ENCODE results near the gene KCNC1.

KCNC1 gene

GRCh38 chr11:17735818-17736578, 1.4 kb downstream of the KCNC1 start:
- no peak overlapping the region for H3K27ac ChIP-seq
- DNase-seq (ENCODE audit: low read depth, low spot score), result no peak

- no peak overlapping the region for H3K27ac ChIP-seq
Observed at GRCh38 chr11:17736579-17736893, 2.0 kb downstream of the KCNC1 start.

DNA sequence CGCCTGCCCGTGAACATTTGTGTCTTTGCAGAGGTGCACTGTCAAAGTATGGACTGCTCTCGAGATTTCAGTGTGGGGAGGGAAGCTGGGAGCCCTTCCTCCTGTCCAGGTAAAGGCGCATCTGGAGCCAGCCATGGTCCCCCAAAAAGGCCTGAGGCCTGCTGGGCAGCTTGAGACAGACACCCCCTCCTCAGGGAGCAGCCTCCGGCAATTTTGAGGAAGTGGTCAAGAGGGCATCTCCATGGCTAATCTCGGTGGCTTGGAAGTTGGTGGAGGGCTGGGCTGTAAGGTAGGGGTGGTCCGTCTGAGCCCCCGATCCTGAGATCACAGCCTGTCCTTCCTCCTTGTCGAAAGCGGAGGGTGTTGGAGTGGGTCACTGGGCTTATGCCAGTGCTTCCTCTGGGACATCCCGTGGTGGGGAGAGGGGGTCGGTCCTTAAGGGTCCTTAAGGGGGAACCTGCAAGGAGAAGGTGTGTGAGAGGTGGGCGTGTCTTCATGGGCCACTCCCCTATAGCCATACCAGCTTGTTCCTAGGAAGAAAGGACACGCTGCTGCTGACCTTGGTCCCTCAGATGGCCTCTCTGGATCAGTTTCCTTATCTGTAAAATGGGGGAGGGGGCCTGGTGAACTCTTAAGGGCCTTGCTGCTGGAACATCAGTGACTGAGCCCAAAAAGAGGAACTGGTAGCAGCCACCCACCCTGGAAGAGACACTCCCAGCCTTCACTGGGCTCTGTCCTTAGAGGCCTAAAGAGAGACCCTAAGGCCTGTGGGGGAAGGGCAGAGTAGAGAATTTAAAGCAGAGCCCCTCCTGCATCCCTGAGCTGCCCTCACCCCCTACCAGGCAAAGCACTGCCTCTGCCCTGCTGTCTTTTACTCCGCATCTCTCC, 2.6 kb downstream of the KCNC1 start:
- DNase-seq (ENCODE audit: low read depth, low spot score), result no peak
- no peak overlapping the region for H3K27ac ChIP-seq

More at GRCh38 chr11:17736579-17736893, 2.0 kb downstream of the KCNC1 start:
- no peak for DNase-seq (ENCODE audit: low read depth, low spot score)

GRCh38 chr11:17738151-17738973, 3.8 kb downstream of the KCNC1 start:
- no peak overlapping the region for H3K27ac ChIP-seq
- no peak for DNase-seq (ENCODE audit: low read depth, low spot score)

GRCh38 chr11:17739945-17740338, 5.4 kb downstream of the KCNC1 start:
- H3K27ac ChIP-seq, result no peak overlapping the region
- no peak for DNase-seq (ENCODE audit: low read depth, low spot score)

DNA sequence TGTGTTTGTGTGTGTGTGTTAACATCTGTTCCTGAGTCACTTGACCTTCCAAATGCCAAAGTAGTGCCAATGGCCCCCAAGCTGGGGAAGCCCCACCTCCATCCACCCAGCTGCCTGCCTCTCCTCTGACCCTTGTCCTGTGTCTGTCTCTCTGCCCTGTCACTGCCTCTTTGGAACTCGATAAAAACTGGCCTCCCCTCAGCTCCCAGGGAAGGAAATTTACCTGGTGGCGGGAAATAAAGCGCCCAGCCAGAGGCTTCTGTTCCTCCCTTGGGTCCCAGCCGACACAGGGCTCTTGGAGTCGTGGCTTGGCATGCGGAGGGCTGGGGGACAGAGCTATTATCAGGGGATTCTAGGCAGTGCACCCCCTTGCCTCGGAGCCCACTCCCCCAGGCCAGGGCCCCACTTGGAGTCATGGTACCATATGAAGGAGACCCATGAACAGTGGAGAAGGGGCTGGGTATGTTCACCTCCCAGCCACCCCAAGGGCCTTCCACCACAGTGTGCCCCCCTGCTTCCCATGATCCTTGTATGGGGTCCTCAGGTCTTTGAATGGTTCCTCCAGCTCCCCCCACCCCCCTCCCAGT, 6.2 kb downstream of the KCNC1 start:
- no peak for DNase-seq (ENCODE audit: low read depth, low spot score)
- no peak overlapping the region for H3K27ac ChIP-seq

- no peak for DNase-seq (ENCODE audit: low read depth, low spot score)
- H3K27ac ChIP-seq, result no peak overlapping the region
Observed at GRCh38 chr11:17741487-17741886, 6.9 kb downstream of the KCNC1 start.

- H3K27ac ChIP-seq, result no peak overlapping the region
- no peak for DNase-seq (ENCODE audit: low read depth, low spot score)
Observed at GRCh38 chr11:17742019-17742418, 7.4 kb downstream of the KCNC1 start.

DNA sequence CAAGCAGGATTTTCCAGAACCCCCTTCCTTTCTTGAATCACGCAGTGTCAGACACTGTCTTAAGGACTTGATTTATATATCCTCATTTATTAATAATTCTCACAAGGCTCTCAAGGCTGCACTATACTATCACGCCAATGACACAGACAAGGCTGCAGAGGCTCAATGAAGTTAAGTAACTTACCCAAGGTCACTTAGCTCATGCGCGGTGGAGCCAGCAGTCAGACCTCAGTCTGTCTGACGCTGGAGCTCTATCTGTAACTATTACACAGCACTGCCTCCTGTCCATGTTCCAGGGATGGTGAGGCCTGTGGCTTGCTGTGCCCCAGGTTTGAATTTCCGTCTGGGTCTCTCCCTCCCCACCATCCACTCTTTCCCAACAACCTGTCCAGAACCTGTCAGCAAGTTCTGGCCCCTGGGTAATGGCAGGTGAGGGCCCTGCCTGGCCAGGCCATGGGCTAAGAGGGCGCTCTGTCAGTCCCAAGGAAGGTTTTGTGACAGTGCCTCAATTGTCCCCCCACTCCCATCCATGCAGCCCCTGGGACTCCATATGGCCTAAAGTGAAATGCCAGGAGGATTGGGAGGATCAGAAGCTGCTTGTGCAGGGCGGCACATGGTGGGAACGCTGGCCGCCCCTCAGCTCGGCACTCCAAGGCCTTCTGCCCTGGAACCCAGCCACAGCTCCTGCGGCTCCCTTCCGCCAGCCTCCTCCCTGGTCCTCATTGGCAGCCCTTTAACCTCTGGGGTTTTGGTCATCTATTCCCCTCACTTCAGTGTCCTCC, 8.6 kb downstream of the KCNC1 start:
- no peak overlapping the region for H3K27ac ChIP-seq
- DNase-seq (ENCODE audit: low read depth, low spot score), result no peak

GRCh38 chr11:17743808-17744119, 9.2 kb downstream of the KCNC1 start:
- H3K27ac ChIP-seq, result no peak overlapping the region
- no peak for DNase-seq (ENCODE audit: low read depth, low spot score)

DNA sequence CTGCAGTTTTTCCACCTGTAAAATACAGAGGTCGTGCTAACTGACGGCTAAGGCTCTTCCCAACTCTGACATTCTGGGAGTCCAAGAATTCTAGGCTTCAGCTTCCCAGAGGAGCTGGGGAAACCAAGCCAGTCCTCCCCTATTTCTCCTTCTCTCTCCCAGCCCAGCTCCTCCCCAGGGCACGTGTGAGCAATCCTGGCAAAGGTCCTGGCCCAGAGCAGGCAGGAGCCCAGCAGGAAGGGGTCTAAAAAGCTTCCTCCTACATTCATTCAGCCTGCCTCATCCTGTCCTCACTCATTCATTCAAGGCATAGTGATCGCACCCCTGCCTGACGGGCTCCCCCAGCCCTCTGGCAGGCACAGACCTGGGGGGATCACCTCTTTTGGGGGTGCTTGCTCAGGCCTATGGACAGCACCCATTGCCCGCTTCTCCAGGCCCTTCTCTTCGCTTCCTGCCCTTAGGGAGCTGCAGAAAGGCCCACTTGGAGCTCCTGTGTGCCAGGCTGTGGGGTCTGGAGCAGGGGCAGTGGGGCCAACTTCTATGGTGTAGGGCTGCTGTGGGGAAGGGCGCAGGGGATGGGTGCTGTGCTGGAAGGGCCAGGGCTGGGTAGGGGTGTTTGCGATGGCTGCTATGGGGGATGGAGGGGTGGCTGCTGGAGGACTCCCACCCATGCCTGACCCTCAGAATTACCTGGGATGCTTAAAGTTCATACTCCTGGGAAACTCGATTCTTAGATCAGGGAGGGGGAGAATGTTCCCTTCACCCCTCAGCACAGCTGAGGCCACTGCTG, 9.8 kb downstream of the KCNC1 start:
- H3K27ac ChIP-seq, result no peak overlapping the region
- no peak for DNase-seq (ENCODE audit: low read depth, low spot score)

GRCh38 chr11:17745023-17745772, 10.6 kb downstream of the KCNC1 start:
- H3K27ac ChIP-seq, result no peak overlapping the region
- no peak for DNase-seq (ENCODE audit: low read depth, low spot score)

DNA sequence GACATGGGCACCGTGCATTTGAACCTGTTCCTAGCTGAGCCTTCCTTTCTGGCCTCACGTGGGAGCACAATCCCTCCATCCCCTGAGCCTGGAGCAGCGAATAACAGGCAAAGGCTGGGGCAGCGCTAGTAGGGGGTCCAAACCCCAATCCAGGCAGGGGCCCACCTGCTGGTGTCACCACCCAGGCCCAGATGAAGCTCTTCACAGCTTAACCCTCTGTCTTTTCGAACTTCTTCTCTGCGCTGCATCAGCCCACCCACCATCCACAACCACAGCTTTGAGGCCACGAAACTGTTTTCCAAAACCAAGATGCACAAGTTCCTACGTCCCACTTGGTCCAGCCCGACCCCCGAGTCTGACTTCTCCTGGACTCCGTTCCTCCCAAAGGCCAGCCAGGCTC, 11.5 kb downstream of the KCNC1 start:
- no peak overlapping the region for H3K27ac ChIP-seq
- DNase-seq (ENCODE audit: low read depth, low spot score), result no peak

DNA sequence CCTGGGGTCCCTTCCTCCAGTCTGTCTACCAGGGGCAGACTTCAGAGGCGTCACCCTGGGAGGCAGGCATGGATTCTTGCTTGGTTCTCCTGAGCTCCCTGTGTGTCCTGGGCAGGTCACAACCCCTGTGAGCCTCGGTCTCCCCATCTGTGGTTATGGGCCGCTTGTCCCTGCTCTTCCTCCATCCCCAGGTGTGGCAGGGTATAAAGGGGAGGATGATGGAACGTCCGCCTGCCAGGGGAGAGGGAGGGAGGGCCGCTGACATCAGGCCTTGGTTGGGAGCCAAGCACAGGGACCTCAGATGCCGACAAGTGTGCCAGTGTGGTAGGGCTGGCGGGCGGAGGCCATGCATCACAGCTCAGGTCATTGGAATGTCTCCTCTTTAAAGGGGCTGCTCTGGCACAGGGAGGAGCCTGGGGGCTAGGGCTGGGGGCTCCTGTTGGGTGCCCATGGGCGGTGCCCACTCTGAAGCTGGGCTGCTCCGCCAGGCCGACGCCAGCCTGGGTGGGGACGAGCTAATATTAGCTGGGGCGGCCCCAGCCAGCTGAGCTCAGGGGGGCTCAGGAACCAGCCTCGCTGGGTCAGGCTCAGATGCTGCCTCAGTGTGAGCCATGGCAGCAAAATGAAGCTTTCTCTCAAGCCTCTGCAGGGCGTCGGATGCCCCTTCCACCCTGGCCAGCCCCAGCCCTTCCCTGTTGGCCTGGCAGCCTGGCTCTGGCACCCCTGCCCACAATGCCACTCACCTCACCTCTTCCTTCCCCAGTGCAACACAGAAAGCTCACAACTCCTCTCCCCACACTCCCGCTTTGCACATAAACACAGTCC, 12.8 kb downstream of the KCNC1 start:
- no peak overlapping the region for H3K27ac ChIP-seq

DNA sequence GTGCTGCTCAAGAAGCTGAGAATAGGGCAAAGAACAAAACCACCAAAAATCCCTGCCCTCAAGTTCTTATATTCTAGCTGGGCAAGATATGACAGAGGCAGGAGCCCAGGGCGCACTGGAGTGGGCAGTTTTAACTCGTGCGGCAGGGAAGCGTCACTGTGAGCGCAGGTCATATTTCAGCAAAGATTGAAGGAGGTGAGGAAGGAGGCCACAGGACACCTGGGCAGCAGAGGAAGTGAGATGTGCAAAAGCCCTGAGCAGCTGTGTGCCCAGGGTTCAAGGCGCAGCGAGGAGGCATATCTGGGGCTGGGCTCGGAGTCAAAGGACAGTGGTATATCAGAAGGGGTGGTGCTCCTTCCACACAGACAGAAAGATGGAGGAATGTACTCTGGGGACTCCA, 13.5 kb downstream of the KCNC1 start:
- no peak overlapping the region for H3K27ac ChIP-seq
- no peak for DNase-seq (ENCODE audit: low read depth, low spot score)

More for the DNA sequence above, 12.8 kb downstream of the KCNC1 start:
- no peak for DNase-seq (ENCODE audit: low read depth, low spot score)

- DNase-seq (ENCODE audit: low read depth, low spot score), result no peak
- no peak overlapping the region for H3K27ac ChIP-seq
Observed at GRCh38 chr11:17748761-17749721, 14.5 kb downstream of the KCNC1 start.

All from epithelial cell of prostate (primary cell).